Naive thymus-derived CD8-positive, alpha-beta T cell (primary cell): Measurements from ENCODE around the gene ZNF584. TPM values are rescaled to one million over a fixed set of nuclear protein-coding genes. Genes with fewer than 3 reads are reported as not detected.
"Not testable (repeated sequence)": the region's sequence is repeated elsewhere in the genome, so short reads cannot be mapped to it uniquely, and the experiment has no call there.

ENCODE experiments used
- ATAC-seq, 2 donors: fragments of 150-1000 bp; cut with Tn5 transposase in 1 of 2; sonication (Bioruptor Pico), chemical (Tn5 transposase) in 1 of 2; 1 replicate in 1 of 2; 2 replicates in 1 of 2; pipeline ENCODE4 v1.10.0; 2021; ENCODE audit warnings: mild to moderate bottlenecking in 2 of 2, moderate library complexity in 2 of 2
- POLR2A ChIA-PET: fragments of 350-600 bp; sonication (Branson Sonifier 250); formaldehyde crosslinking; loops from one replicate; lab custom pipeline; 2021; ENCODE audit warnings: antibody characterized with exemption; lab: Charles Lee
- DNase-seq, 10 donors: peaks; one replicate each; pipeline versions ENCODE4 v3.0.0 to v3.0.0-alpha.2; 2020 to 2022
- H3K27ac Mint-ChIP-seq, 10 donors: one replicate each; pipeline ENCODE4 v1.8.0; 2020 to 2022; ENCODE audit warnings: mild to moderate bottlenecking in 10 of 10, mixed read lengths in 10 of 10, moderate library complexity in 4 of 10, inconsistent platforms in 1 of 10
- H3K27me3 Mint-ChIP-seq, 5 donors: one replicate each; pipeline ENCODE4 v1.8.0; 2021 to 2022; ENCODE audit warnings: mixed read lengths in 5 of 5
- H3K36me3 Mint-ChIP-seq, 3 donors: one replicate each; pipeline ENCODE4 v1.8.0; 2020 to 2022; ENCODE audit warnings: mixed read lengths in 3 of 3, mild to moderate bottlenecking in 2 of 3, inconsistent platforms in 1 of 3
- H3K4me1 Mint-ChIP-seq, 4 donors: one replicate each; pipeline ENCODE4 v1.8.0; 2021 to 2022; ENCODE audit warnings: mixed read lengths in 4 of 4
- H3K4me3 Mint-ChIP-seq, 10 donors: one replicate each; pipeline ENCODE4 v1.8.0; 2020 to 2022; ENCODE audit warnings: mild to moderate bottlenecking in 10 of 10, mixed read lengths in 10 of 10, moderate library complexity in 6 of 10, inconsistent platforms in 1 of 10
- H3K9me3 Mint-ChIP-seq, 9 donors: one replicate each; pipeline ENCODE4 v1.8.0; 2020 to 2022; ENCODE audit warnings: mixed read lengths in 9 of 9, mild to moderate bottlenecking in 3 of 9, inconsistent platforms in 1 of 9, moderate library complexity in 1 of 9
- polyA plus RNA-seq, 3 donors: library from polyadenylated mRNA; unstranded; fragments of 300-500 nt; fragmentation: Illumina TruSeq; gene quantifications; one replicate each; pipeline ENCODE4 v1.2.3, GENCODE V29; 2021
- total RNA-seq, 8 experiments: library from RNA in 2 of 8; stranded (reverse) in 2 of 8; gene quantifications; one replicate each; pipeline ENCODE4 v1.2.3 and lab custom pipeline; 2021 to 2026

The ZNF584 gene
- total and polyA plus RNA-seq, 5 experiments from 2014 or later: 6.3 to 10.7 (median 6.5) TPM

- not testable (repeated sequence) for H3K27me3 Mint-ChIP-seq, DNase-seq, H3K9me3 Mint-ChIP-seq, ATAC-seq, H3K4me3 Mint-ChIP-seq, H3K36me3 Mint-ChIP-seq, H3K27ac Mint-ChIP-seq
- POLR2A ChIA-PET: interaction anchor here (1.2 kb wide), 1 partner anchor 13 kb away, joined by 5 read pairs; no protein-coding TSS in a partner anchor
- H3K4me1 Mint-ChIP-seq: peaks cover 10 to 30% (median 19%) of the 10 kb centered on the region in 4 donors
Measured at GRCh38 chr19:58376724-58377123, 31.7 kb upstream of the ZNF584 start.

DNA sequence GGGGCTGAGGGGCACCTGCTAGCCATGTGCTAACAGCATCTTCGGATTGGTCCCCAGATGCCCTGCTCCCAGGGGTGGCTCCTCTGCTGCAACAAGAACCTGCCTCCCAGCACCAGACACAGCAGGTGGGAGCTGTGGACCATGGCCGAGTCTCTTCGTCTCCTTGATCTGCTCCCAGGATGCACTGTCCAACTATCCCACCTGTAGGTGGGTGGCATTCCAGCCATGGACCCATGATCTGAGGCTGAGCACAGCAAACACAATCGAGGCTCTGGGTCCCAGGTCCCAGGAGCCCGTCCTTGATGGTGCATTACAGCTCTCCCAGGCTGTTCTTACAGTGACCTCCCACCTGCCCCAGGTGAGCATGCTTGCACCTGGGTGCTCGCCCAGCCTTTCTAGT is 29.2 kb upstream of the ZNF584 start:
- Mint-ChIP-seq H3K27ac (peak overlapping the region; percentile 93 to 98 (median 96)), H3K9me3 (no peaks in the 10 kb centered on the region), H3K4me1 (peaks cover 14 to 37% (median 27%) of the 10 kb centered on the region in 4 donors), H3K27me3 (no peaks in the 10 kb centered on the region), H3K36me3 (no peaks in the 10 kb centered on the region), H3K4me3 (peak overlapping the region; percentile 85 to 99 (median 94))
- POLR2A ChIA-PET: interaction anchor here (0.9 to 4.5 kb wide), 5 partner anchors 16 to 197 kb away, joined by 3 to 43 read pairs (median 5); partner anchors contain the start of genes ZNF274 and ZNF497
- ATAC-seq (no peak), DNase-seq (no peak)

DNA sequence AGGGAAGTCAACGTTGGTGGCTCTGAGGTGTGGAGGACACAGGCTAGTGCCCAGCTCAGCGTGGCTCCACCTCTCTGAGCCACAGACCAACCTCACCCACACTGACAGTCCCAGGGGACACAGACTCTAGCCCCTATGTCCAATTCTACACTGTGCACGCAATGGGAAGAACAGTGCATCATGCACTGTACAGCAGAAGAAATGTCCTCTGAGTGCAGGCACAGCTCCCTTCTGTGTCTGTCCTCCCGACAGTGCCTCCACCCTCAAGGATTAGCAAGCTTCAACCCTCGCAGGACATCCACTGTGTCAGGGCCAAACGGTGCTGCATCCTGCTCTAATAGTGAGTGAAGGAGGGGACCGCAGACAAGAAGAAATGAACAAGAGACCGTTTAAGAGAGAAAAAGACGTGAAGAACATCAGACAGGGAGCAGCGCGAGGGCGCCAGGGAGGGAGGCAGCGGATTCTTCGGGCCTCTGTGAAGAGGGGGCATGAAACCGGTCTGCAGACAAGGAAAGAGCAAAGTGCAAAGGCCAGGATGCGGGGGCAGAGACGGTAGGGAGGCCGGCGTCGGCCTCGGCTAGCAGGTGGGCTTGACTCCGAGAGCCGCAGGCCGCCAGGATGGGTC is 28.3 kb upstream of the ZNF584 start:
- Mint-ChIP-seq H3K4me1 (peaks cover 14 to 39% (median 28%) of the 10 kb centered on the region in 4 donors), H3K27me3 (no peaks in the 10 kb centered on the region), H3K27ac (peak overlapping the region; percentile 93 to 98 (median 96)), H3K9me3 (no peaks in the 10 kb centered on the region), H3K36me3 (no peaks in the 10 kb centered on the region), H3K4me3 (peak overlapping the region; percentile 85 to 99 (median 94))
- POLR2A ChIA-PET: interaction anchor here (0.8 to 4.5 kb wide), 7 partner anchors 17 to 198 kb away, joined by 3 to 43 read pairs (median 5); partner anchors contain the start of genes ZNF274, ZNF497 and ZNF584
- ATAC-seq: no peak
- DNase-seq: peak in 1 of 10 donors; percentile 58

- Mint-ChIP-seq H3K36me3 (no peaks in the 10 kb centered on the region), H3K27ac (peak within 1 kb of the TSS; percentile 93 to 98 (median 97)), H3K4me3 (peak within 1 kb of the TSS; percentile 85 to 99 (median 94)), H3K27me3 (no peaks in the 10 kb centered on the region), H3K9me3 (no peaks in the 10 kb centered on the region), H3K4me1 (peaks cover 14 to 43% (median 34%) of the 10 kb centered on the region in 4 donors)
- ATAC-seq (peak; percentile 83 to 85), DNase-seq (peak; percentile 92 to 100 (median 98))
- POLR2A ChIA-PET: interaction anchor here (0.9 to 4.5 kb wide), 7 partner anchors 18 to 138 kb away, joined by 3 to 43 read pairs (median 5); partner anchors contain the start of genes ZNF132, ZNF497, ZNF584 and ZSCAN22
Measured at GRCh38 chr19:58380662-58381459, 27.6 kb upstream of the ZNF584 start, which contains the start of gene ZNF837. Gene ZNF837 (minus strand): TSS chr19:58381030. CDS start chr19:58369332, 11,698 bp downstream.

GRCh38 chr19:58381460-58382212 is 26.8 kb upstream of the ZNF584 start:
- ATAC-seq: no peak
- POLR2A ChIA-PET: interaction anchor here (0.9 to 4.5 kb wide), 6 partner anchors 19 to 137 kb away, joined by 3 to 43 read pairs (median 5); partner anchors contain the start of genes ZNF132, ZNF497 and ZSCAN22

GRCh38 chr19:58382997-58383603 is 25.3 kb upstream of the ZNF584 start:
- Mint-ChIP-seq H3K36me3 (peaks cover 0 to 8% (median 0%) of the 10 kb centered on the region in 3 donors), H3K4me3 (peak overlapping the region in 9 of 10 donors; percentile 10 to 89 (median 63)), H3K27ac (peak overlapping the region in 7 of 10 donors; percentile 14 to 93 (median 71)), H3K27me3 (peaks cover 0 to 2% (median 0%) of the 10 kb centered on the region in 5 donors), H3K4me1 (peaks cover 19 to 55% (median 51%) of the 10 kb centered on the region in 4 donors), H3K9me3 (no peaks in the 10 kb centered on the region)
- ATAC-seq (no peak), DNase-seq (no peak)
- POLR2A ChIA-PET: interaction anchor here (0.6 to 4.5 kb wide), 2 partner anchors 20 to 164 kb away, joined by 3 to 43 read pairs; partner anchors contain the start of gene ZNF497

More at GRCh38 chr19:58381460-58382212, 26.8 kb upstream of the ZNF584 start:
- H3K36me3 Mint-ChIP-seq: no peaks in the 10 kb centered on the region
- peaks cover 14 to 47% (median 39%) of the 10 kb centered on the region in 4 donors for H3K4me1 Mint-ChIP-seq
- no peak for DNase-seq
- H3K27ac Mint-ChIP-seq: peak overlapping the region; percentile 90 to 98 (median 96)
- peak overlapping the region; percentile 85 to 99 (median 92) for H3K4me3 Mint-ChIP-seq
- H3K27me3 Mint-ChIP-seq: no peaks in the 10 kb centered on the region
- no peaks in the 10 kb centered on the region for H3K9me3 Mint-ChIP-seq

DNA sequence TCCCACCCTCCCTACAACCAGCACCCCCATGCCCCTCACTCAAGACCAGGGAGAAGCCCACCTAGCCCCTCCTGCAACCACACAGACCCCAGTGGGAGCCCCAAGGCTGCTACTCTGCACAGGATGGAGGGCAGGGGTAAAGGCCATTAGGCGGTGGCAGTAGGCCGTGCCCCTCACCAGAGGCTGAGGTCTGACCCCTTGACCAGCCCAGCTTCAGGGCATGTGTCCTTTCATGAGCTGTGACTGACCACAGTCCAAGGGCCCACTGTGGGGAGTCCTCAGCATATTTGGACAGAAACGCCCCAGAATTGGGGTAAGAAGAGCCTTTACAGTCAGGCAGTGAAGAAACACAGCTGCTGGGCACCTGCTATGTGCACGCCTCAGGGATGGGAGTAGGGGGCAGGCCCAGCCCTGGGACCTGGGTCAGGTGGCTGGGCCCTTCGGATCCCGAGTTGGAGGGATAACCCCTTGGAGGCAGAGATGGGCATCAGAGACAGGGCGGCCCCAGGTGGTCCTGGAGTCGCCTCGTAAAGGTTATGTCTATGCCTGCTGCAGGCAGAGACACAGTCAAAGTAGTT is 23.0 kb upstream of the ZNF584 start:
- no peak for ATAC-seq
- Mint-ChIP-seq H3K27ac (peak overlapping the region; percentile 97 to 100 (median 98)), H3K27me3 (peaks cover 0 to 2% (median 0%) of the 10 kb centered on the region in 5 donors), H3K4me3 (peak overlapping the region; percentile 92 to 99 (median 95)), H3K4me1 (peaks cover 12 to 54% (median 49%) of the 10 kb centered on the region in 4 donors), H3K9me3 (no peaks in the 10 kb centered on the region), H3K36me3 (peaks cover 0 to 27% (median 7%) of the 10 kb centered on the region in 3 donors)
- DNase-seq: no peak
- POLR2A ChIA-PET: interaction anchor here (0.9 to 4.6 kb wide), 8 partner anchors 16 to 66 kb away, joined by 3 to 26 read pairs (median 7); partner anchors contain the start of genes ZNF497, ZNF584 and ZSCAN22

DNA sequence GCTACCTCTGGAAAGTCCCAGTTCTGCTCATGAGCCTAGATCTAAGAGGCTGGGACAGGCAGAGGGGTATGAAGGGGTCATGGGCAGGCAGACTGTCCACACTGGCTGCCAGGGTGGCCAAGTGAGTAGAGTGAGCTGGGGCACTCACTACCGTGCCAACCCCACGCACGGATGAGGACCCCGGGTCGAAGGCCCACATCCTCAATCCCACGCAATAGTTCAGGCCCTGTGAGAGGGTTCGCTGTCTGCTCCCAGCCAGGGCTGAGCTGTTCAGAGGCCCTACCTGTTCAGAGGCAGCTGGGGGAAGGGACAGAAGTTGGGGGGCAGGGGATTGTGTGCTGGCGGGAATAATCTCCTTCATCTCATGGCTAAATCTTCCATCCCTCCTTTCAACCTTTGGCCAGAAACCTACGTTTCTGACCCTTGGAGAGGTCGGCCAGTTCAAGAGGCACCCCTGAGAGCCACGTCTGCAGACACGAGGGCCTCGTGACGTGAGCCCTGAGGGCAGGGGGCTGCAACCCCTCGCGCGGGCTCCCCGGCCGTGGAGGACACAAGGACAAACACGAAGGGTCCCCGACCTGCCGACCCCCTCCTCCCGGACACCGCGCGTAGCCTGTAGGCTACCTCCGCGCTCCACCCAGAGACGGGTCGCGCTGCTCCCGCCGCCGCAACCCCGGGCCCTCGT is 22.4 kb upstream of the ZNF584 start:
- H3K4me3 Mint-ChIP-seq: peak overlapping the region; percentile 92 to 99 (median 95)
- DNase-seq: peak in 2 of 10 donors; percentile 25 to 33
- POLR2A ChIA-PET: interaction anchor here (0.9 to 4.6 kb wide), 13 partner anchors 15 to 190 kb away, joined by 3 to 26 read pairs (median 5); partner anchors contain the start of genes ZNF446, ZNF497, ZNF584 and ZSCAN22
- H3K27me3 Mint-ChIP-seq: peaks cover 0 to 2% (median 0%) of the 10 kb centered on the region in 5 donors
- H3K9me3 Mint-ChIP-seq: no peaks in the 10 kb centered on the region
- peaks cover 0 to 32% (median 9%) of the 10 kb centered on the region in 3 donors for H3K36me3 Mint-ChIP-seq
- peak overlapping the region; percentile 97 to 100 (median 98) for H3K27ac Mint-ChIP-seq
- peaks cover 14 to 59% (median 54%) of the 10 kb centered on the region in 4 donors for H3K4me1 Mint-ChIP-seq
- no peak for ATAC-seq

GRCh38 chr19:58386576-58387337 is 21.7 kb upstream of the ZNF584 start, which contains the start of gene RPS5:
Gene RPS5 (plus strand): TSS chr19:58387269. CDS start chr19:58388138, 869 bp downstream.
- peak; percentile 89 to 90 for ATAC-seq
- H3K9me3 Mint-ChIP-seq: no peaks in the 10 kb centered on the region
- H3K36me3 Mint-ChIP-seq: peaks cover 0 to 40% (median 9%) of the 10 kb centered on the region in 3 donors
- peak within 1 kb of the TSS; percentile 97 to 100 (median 98) for H3K27ac Mint-ChIP-seq
- POLR2A ChIA-PET: interaction anchor here (0.7 to 4.6 kb wide), 16 partner anchors 9 to 189 kb away, joined by 3 to 26 read pairs (median 4); partner anchors contain the start of genes RNF225, ZNF446, ZNF497 and ZNF584
- H3K4me3 Mint-ChIP-seq: peak within 1 kb of the TSS; percentile 92 to 99 (median 95)
- peaks cover 14 to 58% (median 54%) of the 10 kb centered on the region in 4 donors for H3K4me1 Mint-ChIP-seq
- H3K27me3 Mint-ChIP-seq: peaks cover 0 to 2% (median 0%) of the 10 kb centered on the region in 5 donors
- DNase-seq: peak; percentile 87 to 99 (median 96)
